Mesenchymal stem cell (in vitro differentiated cells and primary cell): ENCODE results near the gene KCNJ10.

Source experiments
- DNase-seq: peaks from one replicate; pipeline ENCODE4 v3.0.0-alpha.2; 2013
- H2AFZ ChIP-seq: one replicate; pipeline ENCODE4 v1.6.1; 2013; ENCODE audit warnings: low read depth, mild to moderate bottlenecking, control low read depth, inconsistent platforms, low read length, moderate library complexity
- H2AK5ac ChIP-seq: 2 replicates; pipeline ENCODE4 v1.6.1; 2013; ENCODE audit warnings: low read length, moderate library complexity, mild to moderate bottlenecking, inconsistent platforms; ENCODE audit not compliant: severe bottlenecking
- H2BK120ac ChIP-seq: one replicate; pipeline ENCODE4 v1.6.1; 2013; ENCODE audit warnings: low read depth, mild to moderate bottlenecking, inconsistent platforms, low read length, moderate library complexity
- H2BK12ac ChIP-seq, 2 experiments: one replicate each; pipeline ENCODE4 v1.6.1; 2013; ENCODE audit warnings: inconsistent platforms in 2 of 2, low read length in 2 of 2, mild to moderate bottlenecking in 2 of 2, moderate library complexity in 2 of 2, control low read depth in 1 of 2
- H2BK15ac ChIP-seq: one replicate; pipeline ENCODE4 v1.6.1; 2013; ENCODE audit warnings: mild to moderate bottlenecking, low read depth, inconsistent platforms; ENCODE audit not compliant: poor library complexity, severe bottlenecking
- H2BK5ac ChIP-seq: 2 replicates; pipeline ENCODE4 v1.6.1; 2013; ENCODE audit warnings: low read depth, mild to moderate bottlenecking, low read length, control low read depth, inconsistent platforms; ENCODE audit not compliant: poor library complexity, severe bottlenecking
- H3K14ac ChIP-seq, 2 experiments: one replicate each; pipeline ENCODE4 v1.6.1; 2013; ENCODE audit warnings: inconsistent platforms in 2 of 2, low read length in 2 of 2, control low read depth in 1 of 2, mild to moderate bottlenecking in 1 of 2, moderate library complexity in 1 of 2
- H3K18ac ChIP-seq, 2 experiments: one replicate each; pipeline ENCODE4 v1.6.1; 2013; ENCODE audit warnings: inconsistent platforms in 2 of 2, low read length in 2 of 2, control low read depth in 1 of 2, low read depth in 1 of 2, mild to moderate bottlenecking in 1 of 2
- H3K23ac ChIP-seq, 2 experiments: one replicate each; pipeline ENCODE4 v1.6.1; 2013; ENCODE audit warnings: inconsistent platforms in 2 of 2, low read length in 2 of 2, mild to moderate bottlenecking in 2 of 2, moderate library complexity in 2 of 2, control low read depth in 1 of 2
- H3K27ac ChIP-seq: 2 replicates; pipeline ENCODE4 v1.5.1; 2013; ENCODE audit warnings: mild to moderate bottlenecking, moderate library complexity, low read length, control low read depth, inconsistent platforms; ENCODE audit not compliant: poor library complexity, severe bottlenecking
- H3K27me3 ChIP-seq, 2 experiments: 2 replicates each; pipeline versions ENCODE4 v1.6.1 to v1.7.0; 2013; ENCODE audit warnings: low read length in 2 of 2, mild to moderate bottlenecking in 2 of 2, moderate library complexity in 2 of 2, control low read depth in 1 of 2, inconsistent platforms in 1 of 2; ENCODE audit not compliant: control insufficient read depth in 1 of 2, insufficient read depth in 1 of 2
- H3K36me3 ChIP-seq, 2 experiments: 2 replicates each; pipeline versions ENCODE4 v1.6.1 to v1.7.0; 2013; ENCODE audit warnings: low read length in 2 of 2, control low read depth in 1 of 2, inconsistent platforms in 1 of 2, low read depth in 1 of 2, mild to moderate bottlenecking in 1 of 2; ENCODE audit not compliant: insufficient read depth in 2 of 2, control insufficient read depth in 1 of 2
- H3K4ac ChIP-seq, 2 experiments: one replicate each; pipeline ENCODE4 v1.6.1; 2013; ENCODE audit warnings: inconsistent platforms in 2 of 2, low read length in 2 of 2, mild to moderate bottlenecking in 2 of 2, moderate library complexity in 2 of 2, control low read depth in 1 of 2, low read depth in 1 of 2
- H3K4me1 ChIP-seq: 2 replicates; pipeline ENCODE4 v1.6.1; 2013; ENCODE audit warnings: low read depth, low read length, control low read depth; ENCODE audit not compliant: control insufficient read depth, insufficient read depth
- H3K4me2 ChIP-seq: 2 replicates; pipeline ENCODE4 v1.6.1; 2013; ENCODE audit warnings: low read length, mild to moderate bottlenecking, inconsistent platforms; ENCODE audit not compliant: poor library complexity, severe bottlenecking
- H3K4me3 ChIP-seq, 2 experiments: 2 replicates each; pipeline versions ENCODE4 v1.5.1 to v1.7.0; 2013; ENCODE audit warnings: low read length in 2 of 2, mild to moderate bottlenecking in 2 of 2, control low read depth in 1 of 2, low read depth in 1 of 2; ENCODE audit not compliant: insufficient read depth in 1 of 2
- H3K79me1 ChIP-seq: replicated peaks from 2 replicates; pipeline ENCODE4 v1.6.1; 2013; ENCODE audit warnings: mild to moderate bottlenecking, control low read depth, low read length, inconsistent platforms; ENCODE audit not compliant: poor library complexity, severe bottlenecking
- H3K9ac ChIP-seq: 2 replicates; pipeline ENCODE4 v1.7.0; 2013; ENCODE audit warnings: mild to moderate bottlenecking, low read length, moderate library complexity
- H3K9me3 ChIP-seq: 2 replicates; pipeline ENCODE4 v1.7.0; 2013; ENCODE audit warnings: mild to moderate bottlenecking, low read length; ENCODE audit not compliant: control insufficient read depth
- H4K8ac ChIP-seq: one replicate; pipeline ENCODE4 v1.6.1; 2013; ENCODE audit warnings: inconsistent platforms, mild to moderate bottlenecking, low read length, moderate library complexity
- H4K91ac ChIP-seq: one replicate; pipeline ENCODE4 v1.6.1; 2013; ENCODE audit warnings: mild to moderate bottlenecking, low read length, inconsistent platforms
- WGBS: methylation state at CpG from one replicate; pipeline ENCODE4 v1.1.7; 2013; ENCODE audit warnings: mixed read lengths; 5-methylcytosine and 5-hydroxymethylcytosine counted together

Gene KCNJ10

DNA sequence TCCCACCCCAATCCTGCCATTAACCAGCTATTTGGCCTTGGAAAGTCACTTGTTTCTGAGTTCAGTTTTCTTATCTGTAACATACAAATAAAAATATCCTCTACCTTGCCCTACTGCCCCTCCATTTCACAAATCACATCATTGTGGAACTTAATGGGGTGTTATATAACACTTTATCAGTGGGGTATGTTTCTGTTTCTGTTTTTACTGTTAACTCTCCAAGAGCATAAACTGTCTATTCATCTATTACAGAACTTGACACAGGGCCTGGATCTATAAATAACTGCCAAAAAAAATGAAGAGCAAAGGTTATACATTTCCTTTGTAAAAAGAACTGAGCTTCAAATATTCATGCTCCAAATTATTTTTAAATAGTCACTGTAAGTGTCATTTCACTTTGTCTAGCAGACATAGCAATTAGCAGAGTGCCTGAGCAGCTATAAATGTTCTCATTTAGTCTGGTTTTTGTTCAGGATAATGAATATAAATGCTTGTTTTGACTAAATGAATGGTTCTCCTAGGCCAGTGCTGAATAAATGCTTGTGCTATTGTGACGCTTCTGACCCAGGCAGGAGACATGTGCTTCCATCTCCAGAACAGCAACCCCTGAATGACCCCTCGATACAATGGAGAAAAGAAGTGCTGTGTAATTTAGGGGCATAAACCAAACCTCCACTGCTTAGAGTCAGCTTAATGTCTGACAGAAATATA lies 45.6 kb downstream of the KCNJ10 start:
- Histone ChIP-seq H2AK5ac (no peak overlapping the region), H3K4me3 (no peak overlapping the region), H3K9me3 (no peaks in the 10 kb centered on the region), H3K27ac (no peak overlapping the region), H3K18ac (no peak overlapping the region), H3K4ac (no peak overlapping the region), H3K36me3 (no peaks in the 10 kb centered on the region), H3K23ac (no peak overlapping the region), H2AFZ (no peak overlapping the region), H3K4me1 (no peaks in the 10 kb centered on the region), H3K4me2 (no peak overlapping the region), H3K14ac (no peak overlapping the region), H2BK120ac (no peak overlapping the region), H3K27me3 (peaks cover 0 to 10% of the 10 kb centered on the region in 2 experiments), H3K79me1 (no peaks in the 10 kb centered on the region), H3K9ac (no peak overlapping the region), H4K91ac (no peak overlapping the region), H4K8ac (no peak overlapping the region), H2BK12ac (no peak overlapping the region), H2BK15ac (no peak overlapping the region), H2BK5ac (no peak overlapping the region)
- no peak for DNase-seq
- WGBS, result 94% methylated on average over 2 of the region's 2 CpGs

DNA sequence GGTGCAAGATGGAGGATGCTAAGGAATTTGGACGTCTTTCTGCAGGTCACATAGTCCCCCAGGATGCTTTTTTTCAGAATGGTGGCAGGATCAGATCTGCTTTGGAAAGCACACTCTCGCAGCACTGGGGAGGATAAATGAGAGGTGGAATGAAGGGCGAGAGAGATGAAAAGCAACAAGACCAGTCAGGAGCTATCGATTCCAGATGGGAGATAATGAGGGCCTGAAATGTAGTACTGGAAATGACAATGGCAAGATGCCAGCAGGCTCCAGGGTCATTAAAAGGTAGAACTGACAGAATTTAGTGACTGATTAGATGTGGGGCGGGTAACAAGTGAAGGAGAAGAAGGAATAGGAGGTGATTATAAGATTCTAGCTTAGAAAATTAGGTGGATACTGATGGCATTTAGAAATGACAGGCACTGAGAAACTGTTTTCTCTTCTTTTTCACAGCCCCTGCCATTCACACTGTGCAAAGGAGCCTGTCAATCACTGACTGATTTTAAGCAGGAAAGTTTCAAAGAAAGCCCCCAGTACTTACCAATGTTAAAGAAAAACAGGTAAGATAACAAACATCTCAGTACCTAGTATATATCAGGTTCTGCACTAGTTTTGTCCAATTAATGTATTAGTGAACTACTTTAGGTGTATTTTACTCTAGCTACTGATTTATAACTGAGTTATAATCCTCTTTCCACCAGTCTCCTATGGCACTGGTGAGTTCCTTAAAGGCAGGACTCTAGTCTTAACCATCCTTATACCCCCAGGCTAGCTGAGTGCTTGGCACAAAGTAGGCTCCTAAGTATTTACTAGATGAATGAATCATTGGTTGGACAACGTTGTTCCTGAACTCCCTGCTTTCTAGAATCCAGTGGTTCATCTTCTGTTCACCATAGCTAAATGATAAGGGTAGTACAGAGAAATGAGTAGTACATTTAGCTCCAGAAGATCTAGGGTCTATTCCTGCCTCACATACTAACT lies 47.3 kb downstream of the KCNJ10 start:
- H3K18ac ChIP-seq, result no peak overlapping the region
- DNase-seq, result no peak
- H2BK120ac ChIP-seq, result no peak overlapping the region
- H3K4me1 ChIP-seq, result no peaks in the 10 kb centered on the region
- H3K23ac ChIP-seq, result no peak overlapping the region
- H4K8ac ChIP-seq, result no peak overlapping the region
- H2BK5ac ChIP-seq, result no peak overlapping the region
- H3K27ac ChIP-seq, result no peak overlapping the region
- H2BK12ac ChIP-seq, result no peak overlapping the region
- WGBS, result 73% methylated on average over 6 of the region's 6 CpGs
- no peaks in the 10 kb centered on the region for H3K79me1 ChIP-seq
- H4K91ac ChIP-seq, result no peak overlapping the region
- no peak overlapping the region for H3K14ac ChIP-seq
- no peak overlapping the region for H2BK15ac ChIP-seq
- H3K9ac ChIP-seq, result no peak overlapping the region
- H3K4me3 ChIP-seq, result no peak overlapping the region
- H3K27me3 ChIP-seq, result peaks cover 0 to 15% of the 10 kb centered on the region in 2 experiments
- H3K9me3 ChIP-seq, result no peaks in the 10 kb centered on the region
- H3K4me2 ChIP-seq, result no peak overlapping the region
- no peaks in the 10 kb centered on the region for H3K36me3 ChIP-seq
- no peak overlapping the region for H2AK5ac ChIP-seq
- H2AFZ ChIP-seq, result no peak overlapping the region
- H3K4ac ChIP-seq, result no peak overlapping the region

- Histone ChIP-seq H3K18ac (no peak overlapping the region), H3K27ac (no peak overlapping the region), H3K4ac (no peak overlapping the region), H2AFZ (no peak overlapping the region), H3K9me3 (no peaks in the 10 kb centered on the region), H3K4me2 (no peak overlapping the region), H3K4me1 (no peaks in the 10 kb centered on the region), H2BK12ac (no peak overlapping the region), H2BK120ac (no peak overlapping the region), H3K9ac (no peak overlapping the region), H3K14ac (no peak overlapping the region), H3K23ac (no peak overlapping the region), H4K8ac (no peak overlapping the region), H3K4me3 (no peak overlapping the region), H2AK5ac (no peak overlapping the region), H3K27me3 (peaks cover 0 to 19% of the 10 kb centered on the region in 2 experiments), H2BK15ac (no peak overlapping the region), H3K36me3 (no peaks in the 10 kb centered on the region), H3K79me1 (no peaks in the 10 kb centered on the region), H2BK5ac (no peak overlapping the region), H4K91ac (no peak overlapping the region)
- no peak for DNase-seq
- 61% methylated on average over 2 of the region's 5 CpGs for WGBS
Observed at GRCh38 chr1:160021376-160022074, 48.4 kb downstream of the KCNJ10 start.

DNA sequence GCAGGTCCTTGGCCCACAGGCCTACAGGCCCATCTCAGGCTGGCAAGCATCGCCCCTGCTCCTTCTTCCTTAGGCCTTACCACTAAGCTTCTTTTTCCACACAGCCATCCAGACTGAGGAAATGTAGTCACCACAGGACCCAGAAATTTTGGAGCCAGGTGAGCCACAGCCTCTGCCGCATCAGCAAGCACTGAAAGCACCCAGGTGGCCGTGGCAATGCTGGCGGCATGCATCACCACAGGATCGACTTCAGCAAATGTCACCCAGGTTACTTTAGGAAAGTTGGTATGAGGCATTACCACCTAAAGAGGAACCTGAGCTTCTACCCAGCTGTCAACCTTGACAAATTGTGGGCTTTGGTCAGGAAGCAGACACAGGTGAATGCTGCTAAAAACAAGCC lies 49.8 kb downstream of the KCNJ10 start:
- no peak overlapping the region for H3K14ac ChIP-seq
- 90% methylated on average over 5 of the region's 5 CpGs for WGBS
- no peak overlapping the region for H2BK120ac ChIP-seq

More for the DNA sequence above, 49.8 kb downstream of the KCNJ10 start:
- peaks cover 0 to 19% of the 10 kb centered on the region in 2 experiments for H3K27me3 ChIP-seq
- H2BK12ac ChIP-seq, result peak overlapping the region in 1 of 2 experiments; percentile 11
- no peaks in the 10 kb centered on the region for H3K79me1 ChIP-seq
- no peak overlapping the region for H3K9ac ChIP-seq
- DNase-seq, result no peak
- H2AK5ac ChIP-seq, result no peak overlapping the region
- H4K8ac ChIP-seq, result no peak overlapping the region
- no peak overlapping the region for H3K4me3 ChIP-seq
- no peak overlapping the region for H3K4ac ChIP-seq
- H2AFZ ChIP-seq, result no peak overlapping the region
- H3K27ac ChIP-seq, result no peak overlapping the region
- H2BK15ac ChIP-seq, result no peak overlapping the region
- H3K9me3 ChIP-seq, result no peaks in the 10 kb centered on the region
- H3K18ac ChIP-seq, result no peak overlapping the region
- H3K4me2 ChIP-seq, result no peak overlapping the region
- H2BK5ac ChIP-seq, result no peak overlapping the region
- no peaks in the 10 kb centered on the region for H3K4me1 ChIP-seq
- H3K36me3 ChIP-seq, result no peaks in the 10 kb centered on the region
- H3K23ac ChIP-seq, result no peak overlapping the region
- no peak overlapping the region for H4K91ac ChIP-seq
